Neural progenitor cell (in vitro differentiated cells): ENCODE results near the gene CDKN2A. TPM values are rescaled to one million over a fixed set of nuclear protein-coding genes. Genes with fewer than 3 reads are reported as not detected.
A peak's percentile ranks its signal among the peaks of the same experiment; 100 is the strongest.

Experiments
- DNase-seq: peaks from one replicate; pipeline ENCODE4 v3.0.0-alpha.2; 2016; ENCODE audit warnings: low spot score
- H2AFZ ChIP-seq: fragments of 200-600 bp; sonication (generic); replicated peaks from 2 replicates; pipeline ENCODE4 v1.6.1; 2016; ENCODE audit warnings: antibody characterized with exemption
- H3F3A ChIP-seq: fragments of 200-600 bp; sonication (generic); 2 replicates; pipeline ENCODE4 v1.6.1; 2016; ENCODE audit warnings: antibody characterized with exemption, low read depth
- H3K27ac ChIP-seq: fragments of 200-600 bp; sonication (generic); 2 replicates; pipeline ENCODE4 v1.5.1; 2016; ENCODE audit warnings: mild to moderate bottlenecking
- H3K27me3 ChIP-seq: fragments of 200-600 bp; sonication (generic); 2 replicates; pipeline ENCODE4 v1.6.1; 2016; ENCODE audit warnings: mild to moderate bottlenecking, moderate library complexity
- H3K36me3 ChIP-seq: fragments of 200-600 bp; sonication (generic); 2 replicates; pipeline ENCODE4 v1.5.1; 2016
- H3K4me1 ChIP-seq: fragments of 200-600 bp; sonication (generic); 2 replicates; pipeline ENCODE4 v1.6.1; 2016; ENCODE audit warnings: mixed run types
- H3K4me2 ChIP-seq: fragments of 200-600 bp; sonication (generic); 2 replicates; pipeline ENCODE4 v1.6.1; 2016
- H3K4me3 ChIP-seq: fragments of 200-600 bp; sonication (generic); 2 replicates; pipeline ENCODE4 v1.5.1; 2016
- H3K79me2 ChIP-seq: fragments of 200-600 bp; sonication (generic); 2 replicates; pipeline ENCODE4 v1.6.1; 2016; ENCODE audit warnings: low read depth
- H3K9ac ChIP-seq: fragments of 200-600 bp; sonication (generic); 2 replicates; pipeline ENCODE4 v1.6.1; 2016
- H3K9me3 ChIP-seq: fragments of 200-600 bp; sonication (generic); 2 replicates; pipeline ENCODE4 v1.5.1; 2016; ENCODE audit warnings: low read depth
- H4K20me1 ChIP-seq: fragments of 200-600 bp; sonication (generic); 2 replicates; pipeline ENCODE4 v1.6.1; 2016; ENCODE audit warnings: low read depth
- H3K27ac Mint-ChIP-seq: 3 replicates; pipeline ENCODE4 v1.8.0; 2021; ENCODE audit warnings: mixed read lengths
- H3K27me3 Mint-ChIP-seq: 2 replicates; pipeline ENCODE4 v1.8.0; 2022; ENCODE audit warnings: low read depth, mild to moderate bottlenecking, inconsistent platforms, moderate library complexity, mixed read lengths; ENCODE audit not compliant: insufficient read depth
- H3K36me3 Mint-ChIP-seq: 3 replicates; pipeline ENCODE4 v1.8.0; 2021; ENCODE audit warnings: mixed read lengths
- H3K4me1 Mint-ChIP-seq: 3 replicates; pipeline ENCODE4 v1.8.0; 2021; ENCODE audit warnings: mixed read lengths
- H3K4me3 Mint-ChIP-seq: 3 replicates; pipeline ENCODE4 v1.8.0; 2021; ENCODE audit warnings: mild to moderate bottlenecking, moderate library complexity, mixed read lengths
- H3K9me3 Mint-ChIP-seq: 3 replicates; pipeline ENCODE4 v1.8.0; 2020; ENCODE audit warnings: mixed read lengths
- CTCF ChIP-seq: fragments of 200-600 bp; sonication (generic); IDR thresholded peaks from 2 replicates; pipeline ENCODE4 v1.5.1; 2017; ENCODE audit warnings: antibody characterized with exemption, mild to moderate bottlenecking
- EZH2 ChIP-seq: fragments of 200-600 bp; sonication (generic); IDR thresholded peaks from 2 replicates; pipeline ENCODE4 v1.6.1; 2017; ENCODE audit warnings: antibody characterized with exemption, mild to moderate bottlenecking, moderate library complexity
- EZH2phosphoT487 ChIP-seq: fragments of 200-600 bp; sonication (generic); IDR thresholded peaks from 2 replicates; pipeline ENCODE4 v1.6.1; 2017; ENCODE audit warnings: antibody characterized with exemption
- total RNA-seq: library from RNA; depleted of rRNA; stranded (reverse); fragments of >200 nt; gene quantifications from 2 replicates; pipeline ENCODE4 v1.2.3, GENCODE V29; 2015; ENCODE audit warnings: low replicate concordance

CDKN2A gene
- total RNA-seq, 1 donor from 2014 or later = not detected

GRCh38 chr9:21972361-21972760 lies 21.8 kb downstream of the CDKN2A start:
- Histone ChIP-seq H3K27me3 (peaks cover 100% of the 10 kb centered on the region), H3K4me3 (no peak overlapping the region), H3F3A (peaks cover 41% of the 10 kb centered on the region), H3K4me2 (no peak overlapping the region), H3K79me2 (no peaks in the 10 kb centered on the region), H3K9me3 (no peaks in the 10 kb centered on the region), H3K4me1 (no peaks in the 10 kb centered on the region), H3K36me3 (no peaks in the 10 kb centered on the region), H3K9ac (no peak overlapping the region), H3K27ac (no peak overlapping the region), H4K20me1 (peaks cover 89% of the 10 kb centered on the region), H2AFZ (no peak overlapping the region)
- Mint-ChIP-seq H3K36me3 (no peaks in the 10 kb centered on the region), H3K9me3 (peaks cover 4% of the 10 kb centered on the region), H3K27ac (no peak overlapping the region), H3K4me3 (no peak overlapping the region), H3K4me1 (peaks cover 20% of the 10 kb centered on the region), H3K27me3 (peaks cover 96% of the 10 kb centered on the region)
- TF ChIP-seq EZH2 (no peak), EZH2phosphoT487 (peak; percentile 26), CTCF (no peak)
- DNase-seq = no peak

GRCh38 chr9:21970800-21971640 lies 23.2 kb downstream of the CDKN2A start:
- peak overlapping the region; percentile 37 for H3K4me3 Mint-ChIP-seq
- no peak overlapping the region for H3K27ac ChIP-seq
- peaks cover 41% of the 10 kb centered on the region for H3F3A ChIP-seq
- H3K4me1 Mint-ChIP-seq = peaks cover 20% of the 10 kb centered on the region
- H3K9me3 Mint-ChIP-seq = peaks cover 4% of the 10 kb centered on the region
- DNase-seq = peak; percentile 55
- H3K4me2 ChIP-seq = peak overlapping the region; percentile 20
- no peaks in the 10 kb centered on the region for H3K79me2 ChIP-seq
- no peak overlapping the region for H3K9ac ChIP-seq
- H4K20me1 ChIP-seq = peaks cover 95% of the 10 kb centered on the region
- H3K36me3 ChIP-seq = no peaks in the 10 kb centered on the region
- TF ChIP-seq CTCF = no peak
- peak; percentile 97 for TF ChIP-seq EZH2
- TF ChIP-seq EZH2phosphoT487 = peak; percentile 90
- H2AFZ ChIP-seq = no peak overlapping the region
- H3K9me3 ChIP-seq = no peaks in the 10 kb centered on the region
- peaks cover 100% of the 10 kb centered on the region for H3K27me3 ChIP-seq
- H3K36me3 Mint-ChIP-seq = no peaks in the 10 kb centered on the region
- H3K27ac Mint-ChIP-seq = no peak overlapping the region
- H3K4me1 ChIP-seq = no peaks in the 10 kb centered on the region
- H3K27me3 Mint-ChIP-seq = peaks cover 94% of the 10 kb centered on the region
- no peak overlapping the region for H3K4me3 ChIP-seq

GRCh38 chr9:21969951-21970799 lies 24.0 kb downstream of the CDKN2A start:
- H3K79me2 ChIP-seq = no peaks in the 10 kb centered on the region
- Mint-ChIP-seq H3K36me3 (no peaks in the 10 kb centered on the region), H3K4me1 (peaks cover 24% of the 10 kb centered on the region), H3K9me3 (peaks cover 4% of the 10 kb centered on the region), H3K4me3 (no peak overlapping the region), H3K27ac (no peak overlapping the region), H3K27me3 (peaks cover 94% of the 10 kb centered on the region)
- H3K27ac ChIP-seq = no peak overlapping the region
- no peaks in the 10 kb centered on the region for H3K9me3 ChIP-seq
- H2AFZ ChIP-seq = no peak overlapping the region
- peak overlapping the region; percentile 20 for H3K4me2 ChIP-seq
- peaks cover 95% of the 10 kb centered on the region for H4K20me1 ChIP-seq
- peaks cover 34% of the 10 kb centered on the region for H3F3A ChIP-seq
- H3K27me3 ChIP-seq = peaks cover 100% of the 10 kb centered on the region
- TF ChIP-seq EZH2 = no peak
- TF ChIP-seq CTCF = no peak
- no peak for TF ChIP-seq EZH2phosphoT487
- no peaks in the 10 kb centered on the region for H3K36me3 ChIP-seq
- peaks cover 3% of the 10 kb centered on the region for H3K4me1 ChIP-seq
- peak; percentile 21 for DNase-seq
- H3K4me3 ChIP-seq = no peak overlapping the region
- no peak overlapping the region for H3K9ac ChIP-seq
